Measurements from ENCODE around the gene TTC3.

GRCh38 chr21:37117204-37117603, 44.1 kb downstream of the TTC3 start:
- no peak for TF ChIP-seq CTCF (IDR thresholded peaks at IDR 0.05; ENCODE audit: borderline replicate concordance, extremely low read depth, low read length, poor library complexity, severe bottlenecking)
- no peak for TF ChIP-seq EZH2 (IDR thresholded peaks at IDR 0.05; ENCODE audit: borderline replicate concordance, low read depth, low read length, severe bottlenecking)

Measured in DND-41 (cell line).